GM12892 (cell line): ENCODE measurements around the gene KCNQ5.

ENCODE experiments used
- POLR2A ChIP-seq: IDR thresholded peaks from 2 replicates; pipeline ENCODE4 v1.6.1; 2011; ENCODE audit warnings: low read depth, low read length, control low read depth
- POLR2AphosphoS5 ChIP-seq: IDR thresholded peaks from 2 replicates; pipeline ENCODE4 v1.6.1; 2011; ENCODE audit warnings: low read depth, low read length, control low read depth
- TAF1 ChIP-seq: IDR thresholded peaks from 2 replicates; pipeline ENCODE4 v1.6.1; 2011; ENCODE audit warnings: low read depth, mild to moderate bottlenecking, control low read depth, low read length, borderline replicate concordance

DNA sequence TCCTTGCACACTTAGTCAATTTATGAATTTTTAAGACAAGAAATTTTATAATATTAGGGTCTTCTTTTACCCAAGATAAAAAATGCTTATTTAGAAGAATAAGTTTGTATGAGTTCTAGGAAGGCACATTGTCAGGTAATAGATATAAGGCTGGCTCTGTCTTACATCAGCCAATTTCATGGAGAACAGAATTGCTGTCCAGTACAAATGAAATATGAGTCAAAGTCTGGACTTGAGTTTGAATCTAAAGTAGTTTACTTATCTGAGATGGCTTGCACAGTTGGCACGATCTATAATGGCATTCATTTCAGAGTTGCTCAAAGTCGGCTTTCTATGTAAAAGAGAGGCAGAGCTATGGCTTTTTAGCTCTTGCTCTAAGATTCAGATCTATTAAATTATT, 228.2 kb downstream of the KCNQ5 start:
- no peak for TF ChIP-seq POLR2A
- TF ChIP-seq POLR2AphosphoS5, result no peak
- no peak for TF ChIP-seq TAF1
